ENCODE results near the gene IQGAP2.

DNA sequence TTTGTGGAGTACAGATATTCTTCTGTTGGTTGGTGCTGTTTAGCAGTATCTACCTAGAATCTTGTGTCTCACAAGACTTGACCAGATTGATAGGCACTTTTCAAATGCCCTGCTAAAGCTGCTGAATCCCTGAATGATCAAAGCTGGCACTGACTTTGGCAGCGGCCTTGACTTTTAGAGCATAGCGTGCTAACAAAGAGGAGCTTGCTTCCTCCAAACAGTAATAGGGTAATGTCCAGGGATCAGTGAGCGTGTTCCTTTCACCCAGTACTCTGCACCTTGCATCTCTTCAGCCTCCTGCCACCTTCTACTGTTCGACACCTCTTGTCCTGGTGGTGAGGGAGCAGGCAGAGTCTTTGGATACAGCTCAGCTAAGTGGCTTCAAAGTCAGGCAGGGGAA lies 100.8 kb downstream of the IQGAP2 start:
- no peak for TF ChIP-seq ZFP3 (CRISPR knock-in tag; IDR thresholded peaks at IDR 0.05)
- no peak for TF ChIP-seq BACH2 (CRISPR knock-in tag; IDR thresholded peaks at IDR 0.05; ENCODE audit: borderline replicate concordance)
- no peak for TF ChIP-seq ESRRG (CRISPR knock-in tag; IDR thresholded peaks at IDR 0.05)
- TF ChIP-seq, protein P1, sequence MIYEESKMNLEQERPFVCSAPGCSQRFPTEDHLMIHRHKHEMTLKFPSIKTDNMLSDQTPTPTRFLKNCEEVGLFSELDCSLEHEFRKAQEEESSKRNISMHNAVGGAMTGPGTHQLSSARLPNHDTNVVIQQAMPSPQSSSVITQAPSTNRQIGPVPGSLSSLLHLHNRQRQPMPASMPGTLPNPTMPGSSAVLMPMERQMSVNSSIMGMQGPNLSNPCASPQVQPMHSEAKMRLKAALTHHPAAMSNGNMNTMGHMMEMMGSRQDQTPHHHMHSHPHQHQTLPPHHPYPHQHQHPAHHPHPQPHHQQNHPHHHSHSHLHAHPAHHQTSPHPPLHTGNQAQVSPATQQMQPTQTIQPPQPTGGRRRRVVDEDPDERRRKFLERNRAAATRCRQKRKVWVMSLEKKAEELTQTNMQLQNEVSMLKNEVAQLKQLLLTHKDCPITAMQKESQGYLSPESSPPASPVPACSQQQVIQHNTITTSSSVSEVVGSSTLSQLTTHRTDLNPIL (CRISPR knock-in tag; IDR thresholded peaks at IDR 0.05; ENCODE audit: low read depth), result no peak
- no peak for TF ChIP-seq RARB (CRISPR knock-in tag; IDR thresholded peaks at IDR 0.05)
- TF ChIP-seq, protein P2, sequence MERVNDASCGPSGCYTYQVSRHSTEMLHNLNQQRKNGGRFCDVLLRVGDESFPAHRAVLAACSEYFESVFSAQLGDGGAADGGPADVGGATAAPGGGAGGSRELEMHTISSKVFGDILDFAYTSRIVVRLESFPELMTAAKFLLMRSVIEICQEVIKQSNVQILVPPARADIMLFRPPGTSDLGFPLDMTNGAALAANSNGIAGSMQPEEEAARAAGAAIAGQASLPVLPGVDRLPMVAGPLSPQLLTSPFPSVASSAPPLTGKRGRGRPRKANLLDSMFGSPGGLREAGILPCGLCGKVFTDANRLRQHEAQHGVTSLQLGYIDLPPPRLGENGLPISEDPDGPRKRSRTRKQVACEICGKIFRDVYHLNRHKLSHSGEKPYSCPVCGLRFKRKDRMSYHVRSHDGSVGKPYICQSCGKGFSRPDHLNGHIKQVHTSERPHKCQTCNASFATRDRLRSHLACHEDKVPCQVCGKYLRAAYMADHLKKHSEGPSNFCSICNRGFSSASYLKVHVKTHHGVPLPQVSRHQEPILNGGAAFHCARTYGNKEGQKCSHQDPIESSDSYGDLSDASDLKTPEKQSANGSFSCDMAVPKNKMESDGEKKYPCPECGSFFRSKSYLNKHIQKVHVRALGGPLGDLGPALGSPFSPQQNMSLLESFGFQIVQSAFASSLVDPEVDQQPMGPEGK (CRISPR knock-in tag; IDR thresholded peaks at IDR 0.05; ENCODE audit: borderline replicate concordance), result no peak
- no peak for TF ChIP-seq ZFP30 (CRISPR knock-in tag; IDR thresholded peaks at IDR 0.05)
- TF ChIP-seq TOX (CRISPR knock-in tag; IDR thresholded peaks at IDR 0.05; ENCODE audit: borderline replicate concordance), result no peak
- no peak for TF ChIP-seq TCF4 (CRISPR knock-in tag; IDR thresholded peaks at IDR 0.05; ENCODE audit: borderline replicate concordance)
- TF ChIP-seq ZNF565 (CRISPR knock-in tag; conservative IDR thresholded peaks at IDR 0.05; ENCODE audit: low read depth), result no peak
- no peak for TF ChIP-seq ISL1 (CRISPR knock-in tag; IDR thresholded peaks at IDR 0.05)
- TF ChIP-seq, protein P3, sequence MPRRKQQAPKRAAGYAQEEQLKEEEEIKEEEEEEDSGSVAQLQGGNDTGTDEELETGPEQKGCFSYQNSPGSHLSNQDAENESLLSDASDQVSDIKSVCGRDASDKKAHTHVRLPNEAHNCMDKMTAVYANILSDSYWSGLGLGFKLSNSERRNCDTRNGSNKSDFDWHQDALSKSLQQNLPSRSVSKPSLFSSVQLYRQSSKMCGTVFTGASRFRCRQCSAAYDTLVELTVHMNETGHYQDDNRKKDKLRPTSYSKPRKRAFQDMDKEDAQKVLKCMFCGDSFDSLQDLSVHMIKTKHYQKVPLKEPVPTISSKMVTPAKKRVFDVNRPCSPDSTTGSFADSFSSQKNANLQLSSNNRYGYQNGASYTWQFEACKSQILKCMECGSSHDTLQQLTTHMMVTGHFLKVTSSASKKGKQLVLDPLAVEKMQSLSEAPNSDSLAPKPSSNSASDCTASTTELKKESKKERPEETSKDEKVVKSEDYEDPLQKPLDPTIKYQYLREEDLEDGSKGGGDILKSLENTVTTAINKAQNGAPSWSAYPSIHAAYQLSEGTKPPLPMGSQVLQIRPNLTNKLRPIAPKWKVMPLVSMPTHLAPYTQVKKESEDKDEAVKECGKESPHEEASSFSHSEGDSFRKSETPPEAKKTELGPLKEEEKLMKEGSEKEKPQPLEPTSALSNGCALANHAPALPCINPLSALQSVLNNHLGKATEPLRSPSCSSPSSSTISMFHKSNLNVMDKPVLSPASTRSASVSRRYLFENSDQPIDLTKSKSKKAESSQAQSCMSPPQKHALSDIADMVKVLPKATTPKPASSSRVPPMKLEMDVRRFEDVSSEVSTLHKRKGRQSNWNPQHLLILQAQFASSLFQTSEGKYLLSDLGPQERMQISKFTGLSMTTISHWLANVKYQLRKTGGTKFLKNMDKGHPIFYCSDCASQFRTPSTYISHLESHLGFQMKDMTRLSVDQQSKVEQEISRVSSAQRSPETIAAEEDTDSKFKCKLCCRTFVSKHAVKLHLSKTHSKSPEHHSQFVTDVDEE (CRISPR knock-in tag; IDR thresholded peaks at IDR 0.05), result no peak
- no peak for TF ChIP-seq PPARA (CRISPR knock-in tag; IDR thresholded peaks at IDR 0.05; ENCODE audit: borderline replicate concordance)
- TF ChIP-seq OSR1 (CRISPR knock-in tag; IDR thresholded peaks at IDR 0.05), result no peak

All from SK-N-SH treated with all-trans-retinoic acid at 6 μM for 48 hours (cell line).